ENCODE measurements around the gene ANTKMT. TPM values are rescaled to one million over a fixed set of nuclear protein-coding genes. Genes with fewer than 3 reads are reported as not detected.
"Not testable (repeated sequence)": the region's sequence is repeated elsewhere in the genome, so short reads cannot be mapped to it uniquely, and the experiment has no call there.

The ANTKMT gene
- total RNA-seq, 1 experiment from 2014 or later: 93.6 TPM

DNA sequence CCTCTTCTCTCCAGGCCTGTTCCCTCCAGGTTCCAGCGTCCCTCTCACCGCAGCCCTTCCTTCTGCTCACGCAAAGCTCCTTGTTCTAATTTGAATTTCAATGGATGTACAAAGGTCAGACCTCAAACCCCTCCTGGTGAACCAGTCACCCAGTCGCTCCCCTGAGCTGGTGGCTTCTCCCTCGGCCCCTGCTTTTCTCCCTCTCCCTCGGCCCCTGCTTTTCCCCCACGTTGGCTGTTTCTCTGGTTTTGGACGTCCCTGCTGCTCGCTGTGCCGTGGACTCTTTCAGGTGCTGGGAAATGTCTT, 31.0 kb downstream of the ANTKMT start:
- H3K27ac ChIP-seq (ENCODE audit: low read length): no peak overlapping the region
- CTCF ChIA-PET: interaction anchor here (0.6 kb wide), 1 partner anchor 10 kb away, joined by 5 read pairs; no protein-coding TSS in a partner anchor
- POLR2A ChIA-PET: no interaction called here
- no peak for TF ChIP-seq POLR2AphosphoS5 (IDR thresholded peaks at IDR 0.05; ENCODE audit: low read depth, low read length)
- no peak for TF ChIP-seq TCF7L2 (IDR thresholded peaks at IDR 0.05; ENCODE audit: low read depth, low read length)
- no peak for TF ChIP-seq SIN3A (IDR thresholded peaks at IDR 0.05; ENCODE audit: borderline replicate concordance, insufficient read depth, low read depth, low read length)
- TF ChIP-seq, protein P1, sequence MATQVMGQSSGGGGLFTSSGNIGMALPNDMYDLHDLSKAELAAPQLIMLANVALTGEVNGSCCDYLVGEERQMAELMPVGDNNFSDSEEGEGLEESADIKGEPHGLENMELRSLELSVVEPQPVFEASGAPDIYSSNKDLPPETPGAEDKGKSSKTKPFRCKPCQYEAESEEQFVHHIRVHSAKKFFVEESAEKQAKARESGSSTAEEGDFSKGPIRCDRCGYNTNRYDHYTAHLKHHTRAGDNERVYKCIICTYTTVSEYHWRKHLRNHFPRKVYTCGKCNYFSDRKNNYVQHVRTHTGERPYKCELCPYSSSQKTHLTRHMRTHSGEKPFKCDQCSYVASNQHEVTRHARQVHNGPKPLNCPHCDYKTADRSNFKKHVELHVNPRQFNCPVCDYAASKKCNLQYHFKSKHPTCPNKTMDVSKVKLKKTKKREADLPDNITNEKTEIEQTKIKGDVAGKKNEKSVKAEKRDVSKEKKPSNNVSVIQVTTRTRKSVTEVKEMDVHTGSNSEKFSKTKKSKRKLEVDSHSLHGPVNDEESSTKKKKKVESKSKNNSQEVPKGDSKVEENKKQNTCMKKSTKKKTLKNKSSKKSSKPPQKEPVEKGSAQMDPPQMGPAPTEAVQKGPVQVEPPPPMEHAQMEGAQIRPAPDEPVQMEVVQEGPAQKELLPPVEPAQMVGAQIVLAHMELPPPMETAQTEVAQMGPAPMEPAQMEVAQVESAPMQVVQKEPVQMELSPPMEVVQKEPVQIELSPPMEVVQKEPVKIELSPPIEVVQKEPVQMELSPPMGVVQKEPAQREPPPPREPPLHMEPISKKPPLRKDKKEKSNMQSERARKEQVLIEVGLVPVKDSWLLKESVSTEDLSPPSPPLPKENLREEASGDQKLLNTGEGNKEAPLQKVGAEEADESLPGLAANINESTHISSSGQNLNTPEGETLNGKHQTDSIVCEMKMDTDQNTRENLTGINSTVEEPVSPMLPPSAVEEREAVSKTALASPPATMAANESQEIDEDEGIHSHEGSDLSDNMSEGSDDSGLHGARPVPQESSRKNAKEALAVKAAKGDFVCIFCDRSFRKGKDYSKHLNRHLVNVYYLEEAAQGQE (IDR thresholded peaks at IDR 0.05; ENCODE audit: insufficient read depth in 1 of 2, low read depth in 2 of 2, low read length in 1 of 2): no peak
- TF ChIP-seq, protein P2, sequence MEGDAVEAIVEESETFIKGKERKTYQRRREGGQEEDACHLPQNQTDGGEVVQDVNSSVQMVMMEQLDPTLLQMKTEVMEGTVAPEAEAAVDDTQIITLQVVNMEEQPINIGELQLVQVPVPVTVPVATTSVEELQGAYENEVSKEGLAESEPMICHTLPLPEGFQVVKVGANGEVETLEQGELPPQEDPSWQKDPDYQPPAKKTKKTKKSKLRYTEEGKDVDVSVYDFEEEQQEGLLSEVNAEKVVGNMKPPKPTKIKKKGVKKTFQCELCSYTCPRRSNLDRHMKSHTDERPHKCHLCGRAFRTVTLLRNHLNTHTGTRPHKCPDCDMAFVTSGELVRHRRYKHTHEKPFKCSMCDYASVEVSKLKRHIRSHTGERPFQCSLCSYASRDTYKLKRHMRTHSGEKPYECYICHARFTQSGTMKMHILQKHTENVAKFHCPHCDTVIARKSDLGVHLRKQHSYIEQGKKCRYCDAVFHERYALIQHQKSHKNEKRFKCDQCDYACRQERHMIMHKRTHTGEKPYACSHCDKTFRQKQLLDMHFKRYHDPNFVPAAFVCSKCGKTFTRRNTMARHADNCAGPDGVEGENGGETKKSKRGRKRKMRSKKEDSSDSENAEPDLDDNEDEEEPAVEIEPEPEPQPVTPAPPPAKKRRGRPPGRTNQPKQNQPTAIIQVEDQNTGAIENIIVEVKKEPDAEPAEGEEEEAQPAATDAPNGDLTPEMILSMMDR (IDR thresholded peaks at IDR 0.05): no peak
- H3K4me3 ChIP-seq (ENCODE audit: low read depth in 2 of 2, low read length in 2 of 2): no peak overlapping the region
- H3K36me3 ChIP-seq (ENCODE audit: control insufficient read depth, insufficient read depth, low read length): no peaks in the 10 kb centered on the region
- intact Hi-C loops (cut with micrococcal nuclease; ENCODE audit: unreplicated experiment) (no loop called here), in situ Hi-C loops (cut with HindIII; ENCODE audit: low pct_unique_long_range_greater_than_20kb, low sequenced_read_pairs) (no loop called here)
- ATAC-seq: no peak
- no TSS peak for BruUV-seq (replicated peaks)
- no peaks in the 10 kb centered on the region for H3K4me1 ChIP-seq (ENCODE audit: control insufficient read depth, insufficient read depth, low read length)
- no peaks in the 10 kb centered on the region for H3K27me3 ChIP-seq (ENCODE audit: control insufficient read depth, insufficient read depth, low read length)
- H3K9me3 ChIP-seq (ENCODE audit: control insufficient read depth, insufficient read depth, low read depth, low read length): no peaks in the 10 kb centered on the region
- no peak for DNase-seq (ENCODE audit: low read depth, low spot score)

DNA sequence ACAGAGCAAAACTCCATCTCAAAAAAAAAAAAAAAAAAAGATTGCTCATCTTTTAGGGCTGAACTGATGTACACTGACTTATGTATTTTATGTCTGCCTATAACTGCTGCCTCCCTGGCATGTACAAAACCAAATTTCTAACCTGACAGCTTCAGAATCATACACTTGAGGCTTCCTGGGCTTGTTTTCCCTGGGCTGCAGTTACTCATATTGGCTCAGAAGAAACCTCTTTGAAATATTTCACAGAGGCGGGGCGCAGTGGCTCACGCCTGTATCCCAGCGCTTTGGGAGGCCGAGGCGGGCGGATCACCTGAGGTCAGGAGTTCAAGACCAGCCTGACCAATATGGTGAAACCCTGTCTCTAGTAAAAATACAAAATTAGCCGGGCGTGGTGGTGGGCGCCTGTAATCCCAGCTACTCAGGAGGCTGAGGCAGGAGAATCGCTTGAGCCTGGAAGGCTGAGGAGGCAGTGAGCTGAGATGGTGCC, 33.2 kb downstream of the ANTKMT start:
- CTCF ChIA-PET; in situ Hi-C loops (cut with HindIII; ENCODE audit: low pct_unique_long_range_greater_than_20kb, low sequenced_read_pairs); H3K27ac ChIP-seq (ENCODE audit: low read length); DNase-seq (ENCODE audit: low read depth, low spot score); intact Hi-C loops (cut with micrococcal nuclease; ENCODE audit: unreplicated experiment); H3K4me3 ChIP-seq (ENCODE audit: low read depth in 2 of 2, low read length in 2 of 2); ATAC-seq; H3K9me3 ChIP-seq (ENCODE audit: control insufficient read depth, insufficient read depth, low read depth, low read length); POLR2A ChIA-PET; BruUV-seq (replicated peaks); H3K36me3 ChIP-seq (ENCODE audit: control insufficient read depth, insufficient read depth, low read length); H3K4me1 ChIP-seq (ENCODE audit: control insufficient read depth, insufficient read depth, low read length); H3K27me3 ChIP-seq (ENCODE audit: control insufficient read depth, insufficient read depth, low read length): not testable (repeated sequence)

DNA sequence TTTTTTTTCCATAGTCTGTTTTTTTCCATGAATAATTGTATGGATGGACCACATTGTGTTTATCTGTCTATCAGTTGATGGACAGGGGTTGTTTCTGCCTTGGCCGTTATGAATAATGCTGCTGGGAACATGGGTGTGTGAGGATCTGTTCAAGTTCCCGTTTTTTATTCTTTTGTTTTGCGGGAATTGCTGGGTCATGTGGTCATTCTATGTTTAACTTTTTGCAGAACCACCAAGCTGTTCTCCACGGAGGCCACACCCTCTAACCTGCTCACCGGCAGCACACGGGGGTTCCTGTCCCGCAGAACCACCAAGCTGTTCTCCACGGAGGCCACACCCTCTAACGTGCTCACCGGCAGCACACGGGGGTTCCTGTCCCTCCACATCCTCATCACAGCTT, 33.7 kb downstream of the ANTKMT start:
- H3K4me1 ChIP-seq (ENCODE audit: control insufficient read depth, insufficient read depth, low read length): no peaks in the 10 kb centered on the region
- ATAC-seq: no peak
- H3K27me3 ChIP-seq (ENCODE audit: control insufficient read depth, insufficient read depth, low read length): no peaks in the 10 kb centered on the region
- H3K4me3 ChIP-seq (ENCODE audit: low read depth in 2 of 2, low read length in 2 of 2): no peak overlapping the region
- intact Hi-C loops (cut with micrococcal nuclease; ENCODE audit: unreplicated experiment): no loop called here
- in situ Hi-C loops (cut with HindIII; ENCODE audit: low pct_unique_long_range_greater_than_20kb, low sequenced_read_pairs): no loop called here
- DNase-seq (ENCODE audit: low read depth, low spot score): no peak
- TF ChIP-seq POLR2AphosphoS5 (IDR thresholded peaks at IDR 0.05; ENCODE audit: low read depth, low read length) (no peak), SIN3A (IDR thresholded peaks at IDR 0.05; ENCODE audit: borderline replicate concordance, insufficient read depth, low read depth, low read length) (no peak), TCF7L2 (IDR thresholded peaks at IDR 0.05; ENCODE audit: low read depth, low read length) (no peak)
- TF ChIP-seq, protein P1 (IDR thresholded peaks at IDR 0.05; ENCODE audit: insufficient read depth in 1 of 2, low read depth in 2 of 2, low read length in 1 of 2): no peak
- TF ChIP-seq, protein P2 (IDR thresholded peaks at IDR 0.05): no peak
- ChIA-PET CTCF (no interaction called here), POLR2A (no interaction called here)
- H3K9me3 ChIP-seq (ENCODE audit: control insufficient read depth, insufficient read depth, low read depth, low read length): no peaks in the 10 kb centered on the region
- H3K27ac ChIP-seq (ENCODE audit: low read length): no peak overlapping the region
- BruUV-seq (replicated peaks): no TSS peak
- no peaks in the 10 kb centered on the region for H3K36me3 ChIP-seq (ENCODE audit: control insufficient read depth, insufficient read depth, low read length)

Data from Panc1 (cell line).